GM12878 (cell line): ENCODE data around the gene AMN1. TPM values are rescaled to one million over a fixed set of nuclear protein-coding genes. Genes with fewer than 3 reads are reported as not detected.

Experiments
- BCL11A ChIP-seq: IDR thresholded peaks from 2 replicates; pipeline ENCODE4 v1.6.1; 2011; ENCODE audit warnings: low read depth, low read length
- CBFB ChIP-seq: IDR thresholded peaks from 2 replicates; pipeline ENCODE4 v1.6.1; 2016; ENCODE audit warnings: antibody characterized with exemption, low read depth
- CHD2 ChIP-seq: IDR thresholded peaks from 2 replicates; pipeline ENCODE4 v1.6.1; 2011; ENCODE audit warnings: low read depth, low read length, improper control_type of control experiment, borderline replicate concordance
- CREM ChIP-seq: IDR thresholded peaks from 2 replicates; pipeline ENCODE4 v1.6.1; 2014; ENCODE audit warnings: antibody characterized with exemption, low read depth
- DPF2 ChIP-seq: fragments of 450-650 bp; IDR thresholded peaks from 2 replicates; pipeline ENCODE4 v1.6.1; 2017; ENCODE audit warnings: mild to moderate bottlenecking
- IKZF1 ChIP-seq: fragments of 450-650 bp; conservative IDR thresholded peaks from 2 replicates; pipeline ENCODE4 v1.6.1; 2017; ENCODE audit warnings: antibody characterized with exemption, mild to moderate bottlenecking
- IKZF2 ChIP-seq, 2 experiments: fragments of 450-650 bp; IDR thresholded peaks; 2 replicates each; pipeline ENCODE4 v1.6.1; 2017; ENCODE audit warnings: mild to moderate bottlenecking in 2 of 2, moderate library complexity in 2 of 2
- JUNB ChIP-seq: IDR thresholded peaks from 2 replicates; pipeline ENCODE4 v1.6.1; 2016; ENCODE audit warnings: antibody characterized with exemption, mild to moderate bottlenecking
- KAT2A ChIP-seq: conservative IDR thresholded peaks from 2 replicates; pipeline ENCODE4 v1.6.1; 2011; ENCODE audit warnings: low read depth, low read length; ENCODE audit not compliant: control insufficient read depth
- MEF2A ChIP-seq: IDR thresholded peaks from 2 replicates; pipeline ENCODE4 v1.6.1; 2011; ENCODE audit warnings: low read depth, mild to moderate bottlenecking, low read length, moderate library complexity; ENCODE audit not compliant: insufficient read depth
- MTA2 ChIP-seq: fragments of 450-650 bp; IDR thresholded peaks from 2 replicates; pipeline ENCODE4 v1.6.1; 2016; ENCODE audit warnings: low read depth, mild to moderate bottlenecking, moderate library complexity
- MXI1 ChIP-seq: fragments of 150-350 bp; IDR thresholded peaks from 2 replicates; pipeline ENCODE4 v1.6.1; 2011; ENCODE audit warnings: low read depth, mild to moderate bottlenecking, inconsistent platforms, low read length, improper control_type of control experiment
- MYC ChIP-seq: IDR thresholded peaks from 2 replicates; pipeline ENCODE4 v1.6.1; 2011; ENCODE audit warnings: mild to moderate bottlenecking, low read length, moderate library complexity, inconsistent platforms; ENCODE audit not compliant: insufficient read depth, insufficient replicate concordance, insufficient read length, severe bottlenecking
- NFYA ChIP-seq: IDR thresholded peaks from 2 replicates; pipeline ENCODE4 v1.6.1; 2011; ENCODE audit warnings: low read depth, mild to moderate bottlenecking, low read length, improper control_type of control experiment, borderline replicate concordance
- NRF1 ChIP-seq: conservative IDR thresholded peaks from 2 replicates; pipeline ENCODE4 v1.6.1; 2011; ENCODE audit warnings: mild to moderate bottlenecking, low read depth, low read length, improper control_type of control experiment
- POLR2AphosphoS5 ChIP-seq: IDR thresholded peaks from 2 replicates; pipeline ENCODE4 v1.6.1; 2011; ENCODE audit warnings: mild to moderate bottlenecking, low read length, inconsistent platforms
- RAD21 ChIP-seq: IDR thresholded peaks from 2 replicates; pipeline ENCODE4 v1.6.1; 2011; ENCODE audit warnings: mild to moderate bottlenecking, low read depth, low read length, moderate library complexity; ENCODE audit not compliant: insufficient read depth
- RBBP5 ChIP-seq: fragments of 200-600 bp; sonication (generic); conservative IDR thresholded peaks from 2 replicates; pipeline ENCODE4 v1.6.1; 2016
- RCOR1 ChIP-seq: conservative IDR thresholded peaks from 2 replicates; pipeline ENCODE4 v1.6.1; 2012; ENCODE audit warnings: low read depth, low read length, improper control_type of control experiment
- SIN3A ChIP-seq: IDR thresholded peaks from 2 replicates; pipeline ENCODE4 v1.6.1; 2012; ENCODE audit warnings: low read depth, low read length, improper control_type of control experiment
- SMC3 ChIP-seq: IDR thresholded peaks from 2 replicates; pipeline ENCODE4 v1.6.1; 2011; ENCODE audit warnings: low read length, improper control_type of control experiment, borderline replicate concordance
- SPI1 ChIP-seq: IDR thresholded peaks from 2 replicates; pipeline ENCODE4 v1.6.1; 2011; ENCODE audit warnings: low read depth, mild to moderate bottlenecking, low read length, moderate library complexity, borderline replicate concordance; ENCODE audit not compliant: insufficient read depth
- SREBF1 ChIP-seq: IDR thresholded peaks from 2 replicates; pipeline ENCODE4 v1.6.1; 2012; ENCODE audit warnings: mild to moderate bottlenecking, low read length
- STAT3 ChIP-seq: IDR thresholded peaks from 2 replicates; pipeline ENCODE4 v1.6.1; 2011; ENCODE audit warnings: low read depth, low read length, improper control_type of control experiment
- SUPT20H ChIP-seq: IDR thresholded peaks from 2 replicates; pipeline ENCODE4 v1.6.1; 2011; ENCODE audit warnings: low read depth, mild to moderate bottlenecking, low read length, moderate library complexity, borderline replicate concordance; ENCODE audit not compliant: control insufficient read depth
- SUZ12 ChIP-seq: fragments of 200-600 bp; sonication (generic); IDR thresholded peaks from one replicate; pipeline ENCODE4 v1.6.1; 2018; ENCODE audit warnings: antibody characterized with exemption, mild to moderate bottlenecking; ENCODE audit not compliant: unreplicated experiment
- TAF1 ChIP-seq: IDR thresholded peaks from 2 replicates; pipeline ENCODE4 v1.6.1; 2011; ENCODE audit warnings: mild to moderate bottlenecking, low read depth, low read length, borderline replicate concordance
- WRNIP1 ChIP-seq: IDR thresholded peaks from 2 replicates; pipeline ENCODE4 v1.6.1; 2011; ENCODE audit warnings: low read depth, low read length, improper control_type of control experiment, borderline replicate concordance
- YY1 ChIP-seq: IDR thresholded peaks from 2 replicates; pipeline ENCODE4 v1.6.1; 2011; ENCODE audit warnings: low read depth, mild to moderate bottlenecking, low read length
- ZBED1 ChIP-seq: IDR thresholded peaks from 2 replicates; pipeline ENCODE4 v1.6.1; 2016; ENCODE audit warnings: borderline replicate concordance
- ZNF687 ChIP-seq: fragments of 450-650 bp; IDR thresholded peaks from 2 replicates; pipeline ENCODE4 v1.6.1; 2017; ENCODE audit warnings: mild to moderate bottlenecking, moderate library complexity
- polyA plus RNA-seq, 11 experiments: library from polyadenylated mRNA; depleted of rRNA in 4 of 11; unstranded in 6 of 11; stranded (reverse) in 5 of 11; fragments of >200 nt; fragmentation: Nextera tagmentation in 4 of 11; fragmentation: Illumina TruSeq in 1 of 11; extraction: Ambion mirVana in 4 of 11; extraction: Trizol in 1 of 11; gene quantifications; 1 replicate in 1 of 11; 2 replicates in 10 of 11; pipeline versions ENCODE4 v1.2.1 to v1.2.3, GENCODE V29; 2011 to 2016; ENCODE audit warnings: inconsistent platforms in 2 of 11, missing spikeins in 2 of 11, low read depth in 1 of 11
- total RNA-seq, 4 experiments: library from RNA; depleted of rRNA in 3 of 4; stranded (reverse); fragments of >200 nt in 3 of 4; fragmentation: Illumina TruSeq in 1 of 4; extraction: Trizol in 1 of 4; gene quantifications; 2 replicates each; pipeline versions ENCODE4 v1.2.1 to v1.2.3, GENCODE V29; 2013 to 2021

AMN1 gene
- total and polyA plus RNA-seq, 10 of the 15 experiments (the other 5 are each of a cell fraction or from before 2014, with no cell fraction given): 5.4 to 19.3 (median 9.3) TPM

GRCh38 chr12:31732926-31733548 is 4.2 kb upstream of the AMN1 start (continued):
- TF ChIP-seq SREBF1: no peak
- TF ChIP-seq IKZF2 (IDR thresholded peaks at IDR 0.05): peak; percentile 87 to 91
- TF ChIP-seq SIN3A: no peak
- peak; percentile 55 for TF ChIP-seq CREM
- TF ChIP-seq TAF1: no peak
- TF ChIP-seq MXI1: no peak
- no peak for TF ChIP-seq WRNIP1
- peak; percentile 87 for TF ChIP-seq ZBED1
- no peak for TF ChIP-seq MYC
- peak; percentile 75 for TF ChIP-seq DPF2
- TF ChIP-seq BCL11A: no peak
- TF ChIP-seq SPI1: 0 out of 2 replicates have a peak, but pooled peaks have one; percentile 29
- TF ChIP-seq STAT3: no peak
- no peak for TF ChIP-seq MEF2A
- TF ChIP-seq IKZF1: peak; percentile 83
- TF ChIP-seq CHD2: no peak
- TF ChIP-seq RAD21: no peak; the same call in 1 of the 2 replicates
- TF ChIP-seq POLR2AphosphoS5: no peak
- TF ChIP-seq JUNB: peak; percentile 89
- TF ChIP-seq KAT2A: no peak
- no peak for TF ChIP-seq RCOR1
- no peak for TF ChIP-seq SUZ12
- no peak for TF ChIP-seq NFYA
- TF ChIP-seq ZNF687: no peak
- no peak for TF ChIP-seq SUPT20H
- TF ChIP-seq SMC3: no peak
- no peak for TF ChIP-seq RBBP5
- TF ChIP-seq MTA2: peak; percentile 77; the same call in 1 of the 2 replicates
- no peak for TF ChIP-seq NRF1
- TF ChIP-seq YY1: no peak
- peak; percentile 92 for TF ChIP-seq CBFB
